GM18505 (cell line): Measurements from ENCODE around the gene NDOR1.

Source experiments
- ATAC-seq: cut with Tn5 transposase; IDR thresholded peaks from one replicate; pipeline ENCODE4 v1.9.1; 2021; ENCODE audit not compliant: unreplicated experiment
- POLR2A ChIP-seq: IDR thresholded peaks from 4 replicates; pipeline ENCODE4 v1.6.1; 2011; ENCODE audit warnings: borderline replicate concordance; ENCODE audit not compliant: insufficient read depth, insufficient read length; ENCODE audit errors: extremely low read depth

Gene NDOR1

GRCh38 chr9:137171149-137171900 lies 34.2 kb upstream of the NDOR1 start:
- TF ChIP-seq POLR2A: no peak

GRCh38 chr9:137172901-137173795 lies 32.4 kb upstream of the NDOR1 start:
- no peak for TF ChIP-seq POLR2A
- ATAC-seq: no peak

More at GRCh38 chr9:137171149-137171900, 34.2 kb upstream of the NDOR1 start:
- ATAC-seq: no peak

- no peak for TF ChIP-seq POLR2A
- ATAC-seq: no peak
These were observed 31.5 kb upstream of the NDOR1 start for GRCh38 chr9:137173796-137174664.

GRCh38 chr9:137174722-137175293 lies 30.7 kb upstream of the NDOR1 start:
- ATAC-seq: no peak

GRCh38 chr9:137175345-137175961 lies 30.0 kb upstream of the NDOR1 start:
- no peak for ATAC-seq
- no peak for TF ChIP-seq POLR2A

More at GRCh38 chr9:137174722-137175293, 30.7 kb upstream of the NDOR1 start:
- no peak for TF ChIP-seq POLR2A

- no peak for TF ChIP-seq POLR2A
- no peak for ATAC-seq
These were observed 29.0 kb upstream of the NDOR1 start for GRCh38 chr9:137176302-137177182.

GRCh38 chr9:137178201-137178938 lies 27.1 kb upstream of the NDOR1 start:
- no peak for ATAC-seq
- no peak for TF ChIP-seq POLR2A

- TF ChIP-seq POLR2A: no peak
- ATAC-seq: no peak
These were observed 26.4 kb upstream of the NDOR1 start for GRCh38 chr9:137178939-137179630.

- ATAC-seq: no peak
- TF ChIP-seq POLR2A: no peak
These were observed 25.7 kb upstream of the NDOR1 start for GRCh38 chr9:137179761-137180160.

GRCh38 chr9:137180491-137180890 lies 25.0 kb upstream of the NDOR1 start:
- no peak for ATAC-seq
- TF ChIP-seq POLR2A: no peak
